Small intestine (tissue), 7 donors: ENCODE measurements around the gene KRT73. TPM values are rescaled to one million over a fixed set of nuclear protein-coding genes. Genes with fewer than 3 reads are reported as not detected.
A peak's percentile ranks its signal among the peaks of the same experiment; 100 is the strongest.

Experiments used
- DNase-seq, 2 donors: peaks; one replicate each; pipeline versions ENCODE4 v3.0.0 to v3.0.0-alpha.2; 2013
- FAIRE-seq: peaks from 2 replicates; lab custom pipeline; 2012; peaks lifted over from hg19 to GRCh38; lab: Jason Lieb, UNC
- H3K27ac ChIP-seq, 3 donors: one replicate each; pipeline ENCODE4 v1.5.1; 2013; ENCODE audit warnings: low read length in 2 of 3, mild to moderate bottlenecking in 2 of 3, control low read depth in 1 of 3, inconsistent platforms in 1 of 3, low read depth in 1 of 3, moderate library complexity in 1 of 3
- H3K27me3 ChIP-seq, 3 donors: one replicate each; pipeline ENCODE4 v1.6.1; 2013; ENCODE audit warnings: low read length in 3 of 3, inconsistent platforms in 1 of 3; ENCODE audit not compliant: control insufficient read depth in 3 of 3, insufficient read depth in 3 of 3
- H3K36me3 ChIP-seq, 3 donors: one replicate each; pipeline ENCODE4 v1.6.1; 2013; ENCODE audit warnings: low read length in 3 of 3, inconsistent platforms in 1 of 3, low read depth in 1 of 3, mild to moderate bottlenecking in 1 of 3, moderate library complexity in 1 of 3; ENCODE audit not compliant: control insufficient read depth in 3 of 3, insufficient read depth in 2 of 3
- H3K4me1 ChIP-seq, 3 donors: one replicate each; pipeline ENCODE4 v1.6.1; 2013; ENCODE audit warnings: low read length in 2 of 3, inconsistent platforms in 1 of 3, low read depth in 1 of 3, mild to moderate bottlenecking in 1 of 3, moderate library complexity in 1 of 3; ENCODE audit not compliant: control insufficient read depth in 3 of 3, insufficient read depth in 2 of 3
- H3K4me3 ChIP-seq, 3 donors: one replicate each; pipeline ENCODE4 v1.5.1; 2013; ENCODE audit warnings: low read length in 3 of 3, control low read depth in 1 of 3, inconsistent platforms in 1 of 3, low read depth in 1 of 3, mild to moderate bottlenecking in 1 of 3, moderate library complexity in 1 of 3
- H3K9me3 ChIP-seq, 2 donors: one replicate each; pipeline ENCODE4 v1.6.1; 2013; ENCODE audit warnings: low read depth in 1 of 2, low read length in 1 of 2; ENCODE audit not compliant: control insufficient read depth in 2 of 2, insufficient read depth in 1 of 2
- WGBS, 3 donors: extraction: QIAGEN DNeasy Blood & Tissue Kit; methylation state at CpG; one replicate each; pipeline ENCODE4 v1.1.7; 2013; 5-methylcytosine and 5-hydroxymethylcytosine counted together
- polyA plus RNA-seq, 4 donors: library from polyadenylated mRNA; stranded (reverse) in 3 of 4; unstranded in 1 of 4; fragments of 200-250 nt in 3 of 4; fragments of 120-200 nt in 1 of 4; gene quantifications; one replicate each; pipeline versions ENCODE4 v1.2.1 to v1.2.3, GENCODE V29; 2013
- donor health status: healthy with polysubstance abuse.
- donor health status: control.
- donor health status: control.
- donor health status: Bipolar disorder and iron deficiency.
- donor health status: healthy.

The KRT73 gene
- polyA plus RNA-seq, 4 donors = 0.84 to 2.2 (median 1.4) TPM; not detected in 1

GRCh38 chr12:52627395-52628110, 9.2 kb upstream of the KRT73 start:
- DNase-seq (peak; percentile 19 to 33), FAIRE-seq (no peak)
- H3K9me3 ChIP-seq = no peaks in the 10 kb centered on the region
- WGBS, 3 donors = 27 to 52% (median 33%) methylated on average over 2 of the region's 2 CpGs
- H3K36me3 ChIP-seq = no peaks in the 10 kb centered on the region
- H3K27me3 ChIP-seq = no peaks in the 10 kb centered on the region
- H3K4me3 ChIP-seq = no peak overlapping the region
- H3K4me1 ChIP-seq = peaks cover 0 to 14% (median 2%) of the 10 kb centered on the region in 3 donors
- no peak overlapping the region for H3K27ac ChIP-seq

GRCh38 chr12:52622349-52622748, 4.0 kb upstream of the KRT73 start:
- Histone ChIP-seq H3K4me3 (no peak overlapping the region), H3K9me3 (no peaks in the 10 kb centered on the region), H3K27me3 (peaks cover 0 to 5% (median 0%) of the 10 kb centered on the region in 3 donors), H3K4me1 (no peaks in the 10 kb centered on the region), H3K27ac (no peak overlapping the region), H3K36me3 (no peaks in the 10 kb centered on the region)
- DNase-seq (no peak), FAIRE-seq (no peak)
- 71 to 93% (median 89%) methylated on average over 5 of the region's 5 CpGs for WGBS, 3 donors

- DNase-seq = no peak
- no peak overlapping the region for H3K27ac ChIP-seq
- no peak for FAIRE-seq
Measured at GRCh38 chr12:52618866-52619265, 507 bp upstream of the KRT73 start.

GRCh38 chr12:52617403-52617785, 965 bp downstream of the KRT73 start:
- WGBS, 3 donors = 80 to 91% (median 87%) methylated on average over 7 of the region's 7 CpGs
- DNase-seq (no peak), FAIRE-seq (no peak)

More at GRCh38 chr12:52618866-52619265, 507 bp upstream of the KRT73 start:
- Histone ChIP-seq H3K4me3 (no peak overlapping the region), H3K4me1 (peaks cover 0 to 3% (median 0%) of the 10 kb centered on the region in 3 donors), H3K36me3 (no peaks in the 10 kb centered on the region), H3K27me3 (peaks cover 0 to 10% (median 0%) of the 10 kb centered on the region in 3 donors), H3K9me3 (no peaks in the 10 kb centered on the region)
- WGBS, 3 donors = 76 to 83% (median 78%) methylated on average over 2 of the region's 2 CpGs

GRCh38 chr12:52616680-52617402, 1.5 kb downstream of the KRT73 start:
- Histone ChIP-seq H3K27me3 (peaks cover 0 to 13% (median 0%) of the 10 kb centered on the region in 3 donors), H3K4me3 (no peak overlapping the region), H3K9me3 (no peaks in the 10 kb centered on the region), H3K4me1 (peaks cover 0 to 3% (median 0%) of the 10 kb centered on the region in 3 donors), H3K27ac (no peak overlapping the region), H3K36me3 (no peaks in the 10 kb centered on the region)
- DNase-seq (peak; percentile 50 to 80), FAIRE-seq (no peak)
- 59 to 78% (median 70%) methylated on average over 10 of the region's 10 CpGs for WGBS, 3 donors

More at GRCh38 chr12:52617403-52617785, 965 bp downstream of the KRT73 start:
- H3K4me1 ChIP-seq = peaks cover 0 to 3% (median 0%) of the 10 kb centered on the region in 3 donors
- no peak overlapping the region for H3K4me3 ChIP-seq
- H3K9me3 ChIP-seq = no peaks in the 10 kb centered on the region
- peaks cover 0 to 13% (median 0%) of the 10 kb centered on the region in 3 donors for H3K27me3 ChIP-seq
- H3K27ac ChIP-seq = no peak overlapping the region
- no peaks in the 10 kb centered on the region for H3K36me3 ChIP-seq

- DNase-seq = no peak
- H3K4me3 ChIP-seq = no peak overlapping the region
- WGBS, 3 donors = 72 to 86% (median 86%) methylated on average over 9 of the region's 9 CpGs
- no peak overlapping the region for H3K27ac ChIP-seq
- peaks cover 0 to 17% (median 0%) of the 10 kb centered on the region in 3 donors for H3K27me3 ChIP-seq
- no peaks in the 10 kb centered on the region for H3K9me3 ChIP-seq
- H3K4me1 ChIP-seq = peaks cover 0 to 3% (median 0%) of the 10 kb centered on the region in 3 donors
- H3K36me3 ChIP-seq = no peaks in the 10 kb centered on the region
- no peak for FAIRE-seq
Measured at GRCh38 chr12:52615912-52616311, 2.4 kb downstream of the KRT73 start.

- FAIRE-seq (no peak), DNase-seq (no peak)
- Histone ChIP-seq H3K27ac (no peak overlapping the region), H3K36me3 (no peaks in the 10 kb centered on the region), H3K27me3 (peaks cover 0 to 22% (median 4%) of the 10 kb centered on the region in 3 donors), H3K4me3 (no peak overlapping the region), H3K4me1 (peaks cover 0 to 3% (median 0%) of the 10 kb centered on the region in 3 donors), H3K9me3 (no peaks in the 10 kb centered on the region)
- 54 to 85% (median 69%) methylated on average over 6 of the region's 6 CpGs for WGBS, 3 donors
Measured at GRCh38 chr12:52615208-52615868, 3.0 kb downstream of the KRT73 start.
